HG02840 (cell line): Measurements from ENCODE around the gene TMEM107.
A peak's percentile ranks its signal among the peaks of the same experiment; 100 is the strongest.
"Not testable (repeated sequence)": the region's sequence is repeated elsewhere in the genome, so short reads cannot be mapped to it uniquely, and the experiment has no call there.

Experiments
- ATAC-seq: cut with Tn5 transposase; IDR thresholded peaks from one replicate; pipeline ENCODE4 v1.9.1; 2021; ENCODE audit warnings: mild to moderate bottlenecking, moderate library complexity, moderate number of reproducible peaks; ENCODE audit not compliant: unreplicated experiment, low FRiP score

The TMEM107 gene

DNA sequence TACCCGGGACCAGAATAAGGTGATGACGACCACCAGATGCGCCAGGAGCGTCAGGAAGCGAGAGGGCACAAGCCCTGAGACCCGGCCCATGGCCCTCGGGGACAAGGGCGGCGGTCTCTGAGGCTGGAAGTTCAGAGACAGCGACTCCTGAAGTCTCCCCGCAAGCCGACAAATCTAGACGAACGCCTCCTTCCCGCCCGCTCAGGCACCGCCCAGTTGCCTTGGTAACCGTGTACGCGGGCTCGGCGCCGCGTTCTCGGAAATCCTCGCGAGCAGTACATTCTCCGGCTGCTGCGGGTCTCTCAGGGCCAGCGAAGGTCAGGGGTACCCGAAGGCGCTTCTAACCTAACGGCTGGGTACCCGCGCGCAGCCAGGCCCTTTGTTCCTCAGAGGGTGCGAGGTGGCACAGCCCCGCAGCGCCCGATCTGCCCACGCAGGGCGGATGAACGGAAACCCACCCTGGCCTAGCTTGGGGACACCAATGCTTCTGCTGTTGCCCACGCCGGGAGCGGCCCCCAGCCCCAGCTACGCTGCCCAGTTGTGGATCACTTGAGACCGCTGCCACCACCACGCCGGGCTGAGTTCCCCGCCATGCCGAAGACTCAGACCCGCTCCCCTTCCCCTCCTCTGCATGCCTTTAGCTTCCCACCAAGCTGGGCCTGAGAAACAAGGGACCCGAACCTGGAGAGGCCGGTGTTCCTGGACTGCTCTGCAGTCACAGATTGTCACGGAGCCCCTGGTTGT is at the start of gene TMEM107:
TMEM107 (minus strand) TSS at position 184 of the 744 bp plus-strand sequence; CDS start at position 90, 94 bp downstream.
- no peak for ATAC-seq

DNA sequence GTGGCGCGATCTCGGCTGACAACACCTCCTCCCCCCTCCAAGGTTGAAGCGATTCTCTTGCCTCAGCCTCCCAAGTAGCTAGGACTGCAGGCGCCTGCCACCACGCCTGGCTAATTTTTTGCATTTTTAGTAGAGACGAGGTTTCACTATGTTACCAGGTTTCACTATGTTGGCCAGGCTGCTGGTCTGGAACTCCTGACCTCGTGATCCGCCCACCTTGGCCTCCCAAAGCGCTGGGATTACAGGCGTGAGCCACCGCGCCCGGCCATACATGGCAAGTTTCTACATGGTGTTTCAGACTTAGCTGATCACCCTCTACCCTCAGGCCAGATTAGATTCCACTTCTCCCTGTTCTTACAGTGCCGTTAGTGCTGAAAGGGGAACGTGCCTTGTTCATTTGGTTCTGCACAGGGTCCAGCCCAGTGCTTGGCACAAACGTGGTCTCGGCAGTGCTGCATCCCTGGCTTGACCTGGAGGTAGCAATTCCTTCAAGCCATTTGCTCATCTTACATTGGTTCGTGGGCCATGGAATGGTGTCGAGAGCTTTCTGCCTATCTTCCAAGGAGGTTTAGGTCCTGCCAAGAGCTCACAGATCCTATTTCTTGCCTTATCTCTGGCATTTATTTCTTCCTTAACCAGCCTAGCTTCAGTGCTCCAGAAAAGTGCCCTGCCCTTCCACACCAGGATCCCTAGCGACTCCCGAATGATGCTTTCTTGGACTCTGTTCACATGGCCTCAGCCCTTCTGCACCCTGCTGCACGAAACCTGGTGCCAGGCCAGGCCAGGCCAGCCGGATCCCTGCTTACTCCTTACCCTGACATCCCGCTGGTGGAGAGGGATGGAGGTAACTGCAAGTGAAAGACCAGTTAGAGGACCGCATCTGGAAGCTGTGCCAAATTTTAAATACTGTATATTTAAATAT is 49.0 kb upstream of the TMEM107 start:
- ATAC-seq: no peak

GRCh38 chr17:8223356-8224126 is 47.4 kb upstream of the TMEM107 start:
- peak; percentile 1 for ATAC-seq

DNA sequence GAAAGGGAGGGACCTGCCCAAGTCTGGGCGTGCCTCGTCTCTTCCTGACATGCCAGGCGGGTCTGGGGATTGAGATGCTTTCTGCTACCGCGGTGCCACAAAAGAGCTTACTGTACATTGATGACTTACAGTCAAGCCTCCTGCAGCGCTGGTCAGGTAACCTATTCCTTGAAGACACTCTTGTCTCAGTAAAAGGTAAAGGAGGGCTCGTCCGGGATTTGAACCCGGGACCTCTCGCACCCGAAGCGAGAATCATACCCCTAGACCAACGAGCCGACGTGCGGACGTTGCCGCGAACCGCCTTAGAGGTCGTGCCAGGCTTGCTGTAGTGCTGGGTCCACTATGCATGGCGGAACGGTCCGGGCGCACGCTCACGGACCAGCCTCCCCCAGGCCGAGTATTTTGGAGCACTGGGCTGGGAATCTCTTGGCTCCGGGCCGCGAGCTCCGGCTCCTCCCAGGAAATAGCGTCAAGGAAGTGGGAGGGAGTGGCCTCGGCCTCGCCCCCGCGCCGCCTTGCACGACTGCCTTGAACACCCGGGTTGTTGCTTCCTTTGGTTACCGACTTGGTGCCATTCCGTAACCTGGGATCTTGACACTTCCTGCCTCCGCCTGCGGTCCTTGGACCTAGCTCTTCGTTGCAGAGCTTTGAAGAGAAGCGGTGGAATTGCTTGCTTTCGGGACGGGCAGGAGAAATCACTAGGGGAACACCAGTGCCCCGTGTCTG is 46.6 kb upstream of the TMEM107 start:
- peak; percentile 34 for ATAC-seq

GRCh38 chr17:8222380-8222629 is 46.1 kb upstream of the TMEM107 start:
- ATAC-seq: peak; percentile 36

DNA sequence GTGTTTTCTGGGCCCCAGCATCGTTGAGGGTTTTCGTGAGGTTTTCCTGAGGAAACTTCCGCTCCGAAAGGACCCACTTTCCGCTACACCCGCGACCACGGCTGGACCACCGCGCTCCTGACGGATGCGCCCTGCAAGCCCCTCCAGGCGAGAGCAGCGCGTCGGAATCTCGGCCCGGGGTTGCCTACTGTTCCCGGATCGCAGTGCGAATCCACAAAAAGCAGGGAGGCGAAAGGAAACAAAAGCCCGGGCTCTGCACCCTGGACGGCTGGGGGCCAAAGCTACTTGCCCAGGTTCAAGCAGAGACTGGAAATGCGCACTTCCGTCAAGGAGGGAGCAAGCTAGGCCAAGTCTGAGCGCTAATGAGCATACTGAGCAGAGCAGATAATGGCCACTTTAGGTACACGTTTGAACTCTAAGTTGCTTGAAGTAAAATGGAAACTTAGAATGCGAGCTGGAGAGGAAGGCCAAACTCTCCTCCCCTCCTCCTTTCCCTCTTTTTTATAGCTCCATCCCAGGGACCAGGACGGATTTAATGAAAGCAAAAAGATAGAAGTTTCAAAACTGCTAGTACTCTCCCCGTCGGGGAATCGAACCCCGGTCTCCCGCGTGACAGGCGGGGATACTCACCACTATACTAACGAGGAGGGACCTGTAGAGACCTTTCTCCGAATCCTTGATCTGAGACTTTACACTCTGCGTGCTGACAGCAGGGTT is 45.6 kb upstream of the TMEM107 start:
- peak; percentile 41 for ATAC-seq

GRCh38 chr17:8220783-8221662 is 44.8 kb upstream of the TMEM107 start:
- ATAC-seq: peak; percentile 18

GRCh38 chr17:8214000-8214399 is 37.8 kb upstream of the TMEM107 start:
- not testable (repeated sequence) for ATAC-seq

- no peak for ATAC-seq
These were observed 36.4 kb upstream of the TMEM107 start for GRCh38 chr17:8212312-8213180.

DNA sequence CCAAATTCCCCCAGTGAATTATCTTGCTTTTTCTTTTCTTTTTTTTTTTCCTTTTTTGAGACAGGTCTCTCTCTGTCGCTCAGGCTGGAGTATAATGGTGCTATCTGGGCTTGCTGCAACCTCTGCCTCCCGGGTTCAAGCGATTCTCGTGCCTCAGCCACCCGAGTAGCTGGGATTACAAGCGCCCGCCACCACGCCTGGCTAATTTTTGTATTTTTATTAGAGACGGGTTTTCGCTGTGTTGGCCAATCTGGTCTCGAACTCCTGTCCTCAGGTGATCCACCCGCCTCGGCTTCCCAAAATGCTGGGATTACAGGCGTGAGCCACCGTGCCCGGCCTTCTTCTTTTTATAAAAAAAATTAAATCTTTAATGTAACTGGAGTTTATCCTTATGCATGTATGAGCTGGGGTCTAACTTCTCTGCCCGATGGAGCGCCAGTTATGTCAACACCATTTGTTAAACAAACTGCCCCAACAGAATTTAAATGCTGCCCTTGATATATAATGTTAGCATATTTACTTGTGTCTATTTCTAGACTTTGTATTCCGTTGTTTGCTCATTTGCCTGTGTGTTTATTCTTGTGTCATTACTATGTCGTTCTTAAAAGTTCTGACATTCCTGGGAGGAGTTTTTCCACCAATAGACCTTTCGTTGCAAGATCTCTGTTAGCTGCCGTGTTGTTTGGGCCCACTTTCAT is 34.7 kb upstream of the TMEM107 start:
- ATAC-seq: no peak

- ATAC-seq: peak; percentile 82
These were observed 34.0 kb upstream of the TMEM107 start, which contains the start of gene AURKB for GRCh38 chr17:8209907-8210760. Gene AURKB (minus strand): TSS chr17:8210575. CDS start chr17:8210224, 351 bp downstream.

GRCh38 chr17:8206536-8206935 is 30.4 kb upstream of the TMEM107 start:
- ATAC-seq: no peak

DNA sequence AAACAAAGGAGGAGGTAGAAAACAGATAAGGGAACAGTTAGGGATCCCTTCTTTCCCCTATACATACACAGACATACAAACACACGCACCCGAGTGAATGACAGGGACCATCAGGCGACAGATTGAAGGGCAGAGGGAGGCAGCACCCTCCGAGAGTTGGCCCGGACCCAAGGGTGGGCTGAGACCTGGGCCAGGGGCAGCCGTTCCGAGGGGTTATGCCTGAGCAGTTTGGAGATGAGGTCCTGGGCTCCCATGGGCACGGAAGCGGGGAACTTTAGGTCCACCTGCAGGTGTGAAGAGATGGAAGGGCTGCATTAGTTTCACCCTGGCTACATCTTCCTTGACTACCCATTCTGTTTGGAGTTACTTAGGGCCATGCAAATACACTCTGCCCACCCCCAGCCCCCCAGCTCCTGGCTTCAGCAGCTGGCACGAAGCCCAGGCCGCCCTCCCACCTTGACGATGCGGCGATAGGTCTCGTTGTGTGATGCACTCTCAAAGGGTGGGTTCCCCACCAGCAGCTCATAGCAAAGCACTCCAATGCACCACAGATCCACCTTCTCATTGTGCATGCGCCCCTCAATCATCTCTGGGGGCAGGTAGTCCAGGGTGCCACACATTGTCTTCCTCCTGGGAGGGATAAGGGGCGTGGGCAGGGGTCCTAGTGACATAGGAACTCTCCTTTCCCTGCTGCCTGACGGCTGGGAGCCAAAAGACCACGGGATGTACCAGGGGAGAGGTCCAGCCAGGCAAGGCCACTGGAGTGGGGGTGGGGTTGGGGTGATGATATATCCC is 28.8 kb upstream of the TMEM107 start:
- no peak for ATAC-seq

DNA sequence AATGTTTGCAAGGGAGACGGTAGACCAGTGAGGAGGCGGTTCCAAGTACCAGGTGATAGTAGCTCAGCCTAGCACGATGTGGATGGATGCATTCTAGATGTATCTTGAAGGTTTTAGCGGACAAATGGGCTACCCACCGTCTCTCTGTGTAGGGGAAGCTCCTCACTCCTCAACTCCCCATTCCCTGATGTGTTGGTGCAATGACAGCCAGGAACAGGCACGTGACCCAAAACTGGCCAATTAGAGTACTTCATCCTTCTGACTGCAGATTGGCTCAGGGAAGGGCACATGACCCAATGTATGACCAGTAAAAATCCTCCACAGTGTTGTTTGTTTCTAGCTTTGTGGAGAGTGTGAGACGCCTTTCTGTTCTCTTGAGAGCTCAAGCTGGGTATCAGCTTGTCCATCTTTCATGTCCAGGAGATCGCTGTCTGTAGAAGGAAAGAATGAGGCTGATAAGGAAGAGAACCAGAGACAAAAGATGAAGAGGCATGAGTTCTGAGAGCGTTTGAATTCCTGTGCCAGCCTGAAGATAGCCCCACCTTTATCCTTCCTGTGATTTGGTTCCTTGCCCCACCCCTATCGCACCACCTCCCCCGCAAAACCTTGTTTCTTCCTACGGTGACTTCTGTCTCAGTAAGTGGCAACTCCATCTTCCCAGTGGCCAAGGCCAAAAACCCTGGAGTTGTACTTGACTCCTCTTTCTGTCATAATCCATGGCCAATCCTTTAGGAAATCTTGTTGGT is 16.1 kb upstream of the TMEM107 start:
- ATAC-seq: no peak

DNA sequence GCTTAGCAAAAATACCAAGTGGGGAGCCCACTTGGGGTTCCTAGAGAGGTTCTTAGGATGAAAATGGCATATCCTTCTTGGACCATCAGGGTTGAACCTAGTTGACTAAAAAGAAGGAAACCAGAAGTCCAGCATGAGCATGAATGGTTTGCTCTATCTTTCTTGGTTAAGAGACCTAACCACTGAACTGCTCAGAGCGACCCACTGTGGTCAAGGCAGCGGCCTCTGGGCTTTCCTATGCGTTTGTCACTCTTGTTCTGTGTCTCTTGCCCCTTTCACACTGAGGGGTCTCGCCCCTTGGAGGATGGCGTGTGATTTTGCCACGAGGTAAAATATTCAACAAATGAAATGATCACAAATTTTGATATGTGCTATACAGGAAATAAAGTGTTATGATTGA is 14.3 kb upstream of the TMEM107 start:
- ATAC-seq: no peak
